ENCODE results near the gene RPS19. TPM values are rescaled to one million over a fixed set of nuclear protein-coding genes. Genes with fewer than 3 reads are reported as not detected.

The RPS19 gene
- polyA plus RNA-seq, 1 donor (not counting 4 experiments of a cell fraction or from before 2014, with no cell fraction given): 2,290 TPM

- DNase-seq (ENCODE audit: low read depth, low spot score) (no peak), FAIRE-seq (no peak)
- Histone ChIP-seq H3K27ac (ENCODE audit: control insufficient read depth, insufficient read depth, low read length) (no peak overlapping the region), H3K4me2 (ENCODE audit: control insufficient read depth, extremely low read depth, insufficient read depth, low read depth, low read length) (no peak overlapping the region), H2AFZ (ENCODE audit: control insufficient read depth, low read length) (no peak overlapping the region), H3K9me1 (ENCODE audit: control insufficient read depth, extremely low read depth, insufficient read depth, low read length) (no peaks in the 10 kb centered on the region), H3K9me3 (ENCODE audit: control insufficient read depth, low read depth, low read length) (no peaks in the 10 kb centered on the region), H3K79me2 (ENCODE audit: control insufficient read depth, insufficient read depth, low read length) (no peaks in the 10 kb centered on the region), H3K36me3 (ENCODE audit: control insufficient read depth in 2 of 2, extremely low read depth in 1 of 2, insufficient read depth in 2 of 2, low read length in 2 of 2) (peaks cover 49 to 58% of the 10 kb centered on the region in 2 experiments), H3K9ac (ENCODE audit: control insufficient read depth, extremely low read depth, insufficient read depth, low read length) (no peak overlapping the region), H4K20me1 (ENCODE audit: control insufficient read depth, extremely low read depth, insufficient read depth, low read length) (peaks cover 5% of the 10 kb centered on the region), H3K27me3 (ENCODE audit: control insufficient read depth, extremely low read depth, insufficient read depth, low read length) (no peaks in the 10 kb centered on the region), H3K4me1 (ENCODE audit: control insufficient read depth, extremely low read depth, insufficient read depth, low read length) (no peaks in the 10 kb centered on the region), H3K4me3 (ENCODE audit: control insufficient read depth in 2 of 3, extremely low read depth in 1 of 3, insufficient read depth in 2 of 3, low read depth in 1 of 3, low read length in 3 of 3) (no peak overlapping the region)
- dilution Hi-C loops (cut with MboI; ENCODE audit: extremely low pct_ligation_motif_present, low sequenced_read_pairs): no loop called here
- TF ChIP-seq EZH2 (IDR thresholded peaks at IDR 0.05; ENCODE audit: low read length): no peak
- no peak for TF ChIP-seq CTCF (optimal IDR thresholded peaks at IDR 0.05 in 1 of 3, IDR thresholded peaks at IDR 0.05 in 1 of 3, conservative IDR thresholded peaks at IDR 0.05 in 1 of 3; ENCODE audit: extremely low read depth in 1 of 3, insufficient read depth in 2 of 3, low read length in 3 of 3)
These were observed 42.5 kb downstream of the RPS19 start for GRCh38 chr19:41902594-41902993.

GRCh38 chr19:41903193-41903953 is 43.3 kb downstream of the RPS19 start:
- Histone ChIP-seq H3K9me1 (ENCODE audit: control insufficient read depth, extremely low read depth, insufficient read depth, low read length) (no peaks in the 10 kb centered on the region), H3K4me2 (ENCODE audit: control insufficient read depth, extremely low read depth, insufficient read depth, low read depth, low read length) (no peak overlapping the region), H3K9me3 (ENCODE audit: control insufficient read depth, low read depth, low read length) (no peaks in the 10 kb centered on the region), H4K20me1 (ENCODE audit: control insufficient read depth, extremely low read depth, insufficient read depth, low read length) (peaks cover 5% of the 10 kb centered on the region), H3K36me3 (ENCODE audit: control insufficient read depth in 2 of 2, extremely low read depth in 1 of 2, insufficient read depth in 2 of 2, low read length in 2 of 2) (peaks cover 49 to 53% of the 10 kb centered on the region in 2 experiments), H3K27ac (ENCODE audit: control insufficient read depth, insufficient read depth, low read length) (no peak overlapping the region), H3K4me1 (ENCODE audit: control insufficient read depth, extremely low read depth, insufficient read depth, low read length) (no peaks in the 10 kb centered on the region), H3K79me2 (ENCODE audit: control insufficient read depth, insufficient read depth, low read length) (no peaks in the 10 kb centered on the region), H3K9ac (ENCODE audit: control insufficient read depth, extremely low read depth, insufficient read depth, low read length) (no peak overlapping the region), H3K27me3 (ENCODE audit: control insufficient read depth, extremely low read depth, insufficient read depth, low read length) (no peaks in the 10 kb centered on the region), H3K4me3 (ENCODE audit: control insufficient read depth in 2 of 3, extremely low read depth in 1 of 3, insufficient read depth in 2 of 3, low read depth in 1 of 3, low read length in 3 of 3) (no peak overlapping the region), H2AFZ (ENCODE audit: control insufficient read depth, low read length) (no peak overlapping the region)
- DNase-seq (ENCODE audit: low read depth, low spot score) (no peak), FAIRE-seq (no peak)
- no peak for TF ChIP-seq CTCF (optimal IDR thresholded peaks at IDR 0.05 in 1 of 3, IDR thresholded peaks at IDR 0.05 in 1 of 3, conservative IDR thresholded peaks at IDR 0.05 in 1 of 3; ENCODE audit: extremely low read depth in 1 of 3, insufficient read depth in 2 of 3, low read length in 3 of 3)
- no peak for TF ChIP-seq EZH2 (IDR thresholded peaks at IDR 0.05; ENCODE audit: low read length)
- dilution Hi-C loops (cut with MboI; ENCODE audit: extremely low pct_ligation_motif_present, low sequenced_read_pairs): no loop called here

Data from keratinocyte (primary cell).